ENCODE measurements around the gene RERG.

GRCh38 chr12:15090441-15090840, 130.8 kb downstream of the RERG start:
- TF ChIP-seq YY1 (IDR thresholded peaks at IDR 0.05; ENCODE audit: low read depth) (no peak), TAF1 (IDR thresholded peaks at IDR 0.05; ENCODE audit: low read depth) (no peak), MAX (IDR thresholded peaks at IDR 0.05) (no peak), EGR1 (IDR thresholded peaks at IDR 0.05) (no peak), REST (IDR thresholded peaks at IDR 0.05; ENCODE audit: low read depth) (no peak), ZBTB7A (IDR thresholded peaks at IDR 0.05; ENCODE audit: low read depth) (no peak), RAD21 (IDR thresholded peaks at IDR 0.05; ENCODE audit: low read depth) (no peak)
